ENCODE results near the gene GABRG3. TPM values are rescaled to one million over a fixed set of nuclear protein-coding genes. Genes with fewer than 3 reads are reported as not detected.

GABRG3 gene
- total and polyA plus RNA-seq, 10 of the 15 experiments (the other 5 are each of a cell fraction or from before 2014, with no cell fraction given), result 0.15 TPM; not detected in 9

DNA sequence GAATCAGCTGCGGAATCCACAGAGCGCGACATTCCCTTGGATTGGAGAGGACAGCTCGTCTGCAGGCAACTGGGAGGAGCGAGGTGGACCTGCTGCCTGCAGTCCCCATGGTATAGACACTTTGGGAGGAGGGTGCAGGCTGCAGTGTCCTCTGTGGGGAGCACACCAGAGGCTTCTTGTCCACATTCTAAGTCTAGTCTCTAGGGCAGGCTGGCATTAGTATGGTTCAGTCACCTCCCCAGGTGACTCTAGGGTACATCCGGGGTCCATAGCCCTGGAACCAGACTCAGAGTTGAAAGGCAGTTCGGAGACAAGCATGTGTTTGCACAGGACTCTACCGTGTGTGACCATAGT lies 118.2 kb downstream of the GABRG3 start:
- DNase-seq (ENCODE audit: low read depth, low spot score), result no peak
- no peaks in the 10 kb centered on the region for H3K79me2 ChIP-seq (ENCODE audit: control insufficient read depth, insufficient read depth, low read length)
- no peaks in the 10 kb centered on the region; the same call in 2 of the 3 replicates for H3K9me3 ChIP-seq (replicated peaks; ENCODE audit: control insufficient read depth, insufficient read depth, low read length)
- CTCF ChIA-PET, result no interaction called here
- FAIRE-seq, result no peak
- H3K27me3 ChIP-seq (replicated peaks in 1 of 2; ENCODE audit: control insufficient read depth in 2 of 2, insufficient read depth in 2 of 2, low read length in 1 of 2), result no peaks in the 10 kb centered on the region
- H3K36me3 ChIP-seq (ENCODE audit: control insufficient read depth in 2 of 2, insufficient read depth in 2 of 2, low read length in 1 of 2), result no peaks in the 10 kb centered on the region; a peak in 1 of 4 replicates
- no peak overlapping the region for H2AFZ ChIP-seq (ENCODE audit: control insufficient read depth, low read depth, low read length)
- POLR2A ChIA-PET, result no interaction called here
- H3K27ac ChIP-seq (ENCODE audit: control insufficient read depth, insufficient read depth), result no peak overlapping the region
- H3K9ac ChIP-seq (ENCODE audit: control insufficient read depth, insufficient read depth, low read length), result no peak overlapping the region
- H3K4me2 ChIP-seq (ENCODE audit: control insufficient read depth, insufficient read depth), result no peak overlapping the region
- H3K4me3 ChIP-seq, result no peak overlapping the region
- no TSS peak for BruUV-seq (replicated peaks)
- RAD21 ChIA-PET (ENCODE audit: unreplicated experiment), result no interaction called here
- SMC1A ChIA-PET (ENCODE audit: uncharacterized antibody, unreplicated experiment), result no interaction called here
- no peaks in the 10 kb centered on the region for H4K20me1 ChIP-seq (ENCODE audit: control insufficient read depth, insufficient read depth)
- no peaks in the 10 kb centered on the region for H3K4me1 ChIP-seq (ENCODE audit: control insufficient read depth, insufficient read depth, low read length)
- in situ Hi-C loops (cut with MboI), result no loop called here
- WGBS (ENCODE audit: insufficient coverage, insufficient replicate concordance, low lambda C conversion rate, missing lambda C conversion rate), result 26% methylated on average over 8 of the region's 8 CpGs
- intact Hi-C loops (cut with micrococcal nuclease; ENCODE audit: unreplicated experiment), result no loop called here
- no peak for ATAC-seq
- no peak for TF ChIP-seq LARP7 (IDR thresholded peaks at IDR 0.05)
- TF ChIP-seq BMI1 (IDR thresholded peaks at IDR 0.05; ENCODE audit: borderline replicate concordance), result no peak
- TF ChIP-seq GABPA (IDR thresholded peaks at IDR 0.05; ENCODE audit: low read depth), result no peak
- TF ChIP-seq, protein P1, sequence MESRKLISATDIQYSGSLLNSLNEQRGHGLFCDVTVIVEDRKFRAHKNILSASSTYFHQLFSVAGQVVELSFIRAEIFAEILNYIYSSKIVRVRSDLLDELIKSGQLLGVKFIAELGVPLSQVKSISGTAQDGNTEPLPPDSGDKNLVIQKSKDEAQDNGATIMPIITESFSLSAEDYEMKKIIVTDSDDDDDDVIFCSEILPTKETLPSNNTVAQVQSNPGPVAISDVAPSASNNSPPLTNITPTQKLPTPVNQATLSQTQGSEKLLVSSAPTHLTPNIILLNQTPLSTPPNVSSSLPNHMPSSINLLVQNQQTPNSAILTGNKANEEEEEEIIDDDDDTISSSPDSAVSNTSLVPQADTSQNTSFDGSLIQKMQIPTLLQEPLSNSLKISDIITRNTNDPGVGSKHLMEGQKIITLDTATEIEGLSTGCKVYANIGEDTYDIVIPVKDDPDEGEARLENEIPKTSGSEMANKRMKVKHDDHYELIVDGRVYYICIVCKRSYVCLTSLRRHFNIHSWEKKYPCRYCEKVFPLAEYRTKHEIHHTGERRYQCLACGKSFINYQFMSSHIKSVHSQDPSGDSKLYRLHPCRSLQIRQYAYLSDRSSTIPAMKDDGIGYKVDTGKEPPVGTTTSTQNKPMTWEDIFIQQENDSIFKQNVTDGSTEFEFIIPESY (IDR thresholded peaks at IDR 0.05), result no peak
- TF ChIP-seq, protein P2, sequence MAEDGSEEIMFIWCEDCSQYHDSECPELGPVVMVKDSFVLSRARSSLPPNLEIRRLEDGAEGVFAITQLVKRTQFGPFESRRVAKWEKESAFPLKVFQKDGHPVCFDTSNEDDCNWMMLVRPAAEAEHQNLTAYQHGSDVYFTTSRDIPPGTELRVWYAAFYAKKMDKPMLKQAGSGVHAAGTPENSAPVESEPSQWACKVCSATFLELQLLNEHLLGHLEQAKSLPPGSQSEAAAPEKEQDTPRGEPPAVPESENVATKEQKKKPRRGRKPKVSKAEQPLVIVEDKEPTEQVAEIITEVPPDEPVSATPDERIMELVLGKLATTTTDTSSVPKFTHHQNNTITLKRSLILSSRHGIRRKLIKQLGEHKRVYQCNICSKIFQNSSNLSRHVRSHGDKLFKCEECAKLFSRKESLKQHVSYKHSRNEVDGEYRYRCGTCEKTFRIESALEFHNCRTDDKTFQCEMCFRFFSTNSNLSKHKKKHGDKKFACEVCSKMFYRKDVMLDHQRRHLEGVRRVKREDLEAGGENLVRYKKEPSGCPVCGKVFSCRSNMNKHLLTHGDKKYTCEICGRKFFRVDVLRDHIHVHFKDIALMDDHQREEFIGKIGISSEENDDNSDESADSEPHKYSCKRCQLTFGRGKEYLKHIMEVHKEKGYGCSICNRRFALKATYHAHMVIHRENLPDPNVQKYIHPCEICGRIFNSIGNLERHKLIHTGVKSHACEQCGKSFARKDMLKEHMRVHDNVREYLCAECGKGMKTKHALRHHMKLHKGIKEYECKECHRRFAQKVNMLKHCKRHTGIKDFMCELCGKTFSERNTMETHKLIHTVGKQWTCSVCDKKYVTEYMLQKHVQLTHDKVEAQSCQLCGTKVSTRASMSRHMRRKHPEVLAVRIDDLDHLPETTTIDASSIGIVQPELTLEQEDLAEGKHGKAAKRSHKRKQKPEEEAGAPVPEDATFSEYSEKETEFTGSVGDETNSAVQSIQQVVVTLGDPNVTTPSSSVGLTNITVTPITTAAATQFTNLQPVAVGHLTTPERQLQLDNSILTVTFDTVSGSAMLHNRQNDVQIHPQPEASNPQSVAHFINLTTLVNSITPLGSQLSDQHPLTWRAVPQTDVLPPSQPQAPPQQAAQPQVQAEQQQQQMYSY (CRISPR knock-in tag; IDR thresholded peaks at IDR 0.05), result no peak
- TF ChIP-seq, protein P3, sequence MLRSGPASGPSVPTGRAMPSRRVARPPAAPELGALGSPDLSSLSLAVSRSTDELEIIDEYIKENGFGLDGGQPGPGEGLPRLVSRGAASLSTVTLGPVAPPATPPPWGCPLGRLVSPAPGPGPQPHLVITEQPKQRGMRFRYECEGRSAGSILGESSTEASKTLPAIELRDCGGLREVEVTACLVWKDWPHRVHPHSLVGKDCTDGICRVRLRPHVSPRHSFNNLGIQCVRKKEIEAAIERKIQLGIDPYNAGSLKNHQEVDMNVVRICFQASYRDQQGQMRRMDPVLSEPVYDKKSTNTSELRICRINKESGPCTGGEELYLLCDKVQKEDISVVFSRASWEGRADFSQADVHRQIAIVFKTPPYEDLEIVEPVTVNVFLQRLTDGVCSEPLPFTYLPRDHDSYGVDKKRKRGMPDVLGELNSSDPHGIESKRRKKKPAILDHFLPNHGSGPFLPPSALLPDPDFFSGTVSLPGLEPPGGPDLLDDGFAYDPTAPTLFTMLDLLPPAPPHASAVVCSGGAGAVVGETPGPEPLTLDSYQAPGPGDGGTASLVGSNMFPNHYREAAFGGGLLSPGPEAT (IDR thresholded peaks at IDR 0.05; ENCODE audit: low read depth), result no peak
- no peak for TF ChIP-seq POU2F2 (IDR thresholded peaks at IDR 0.05; ENCODE audit: borderline replicate concordance, low read depth, low read length)
- no peak for TF ChIP-seq SUPT20H (IDR thresholded peaks at IDR 0.05; ENCODE audit: borderline replicate concordance, control insufficient read depth, low read depth, low read length)
- no peak for TF ChIP-seq EZH2 (IDR thresholded peaks at IDR 0.05; ENCODE audit: borderline replicate concordance, control insufficient read depth, low read depth, low read length)
- no peak for TF ChIP-seq JUND (IDR thresholded peaks at IDR 0.05; ENCODE audit: low read depth, low read length)
- TF ChIP-seq MEF2A (IDR thresholded peaks at IDR 0.05; ENCODE audit: insufficient read depth, low read depth, low read length), result no peak
- TF ChIP-seq CREM (IDR thresholded peaks at IDR 0.05; ENCODE audit: low read depth), result no peak
- no peak for TF ChIP-seq NBN (IDR thresholded peaks at IDR 0.05)
- TF ChIP-seq FOXM1 (IDR thresholded peaks at IDR 0.05; ENCODE audit: low read depth, low read length), result no peak
- TF ChIP-seq RAD21 (IDR thresholded peaks at IDR 0.05; ENCODE audit: insufficient read depth, low read depth, low read length), result no peak
- no peak for TF ChIP-seq SMC3 (IDR thresholded peaks at IDR 0.05; ENCODE audit: borderline replicate concordance, low read length)
- no peak for TF ChIP-seq GATAD2B (conservative IDR thresholded peaks at IDR 0.05; ENCODE audit: low read depth)
